ENCODE data around the gene MOXD1.

DNA sequence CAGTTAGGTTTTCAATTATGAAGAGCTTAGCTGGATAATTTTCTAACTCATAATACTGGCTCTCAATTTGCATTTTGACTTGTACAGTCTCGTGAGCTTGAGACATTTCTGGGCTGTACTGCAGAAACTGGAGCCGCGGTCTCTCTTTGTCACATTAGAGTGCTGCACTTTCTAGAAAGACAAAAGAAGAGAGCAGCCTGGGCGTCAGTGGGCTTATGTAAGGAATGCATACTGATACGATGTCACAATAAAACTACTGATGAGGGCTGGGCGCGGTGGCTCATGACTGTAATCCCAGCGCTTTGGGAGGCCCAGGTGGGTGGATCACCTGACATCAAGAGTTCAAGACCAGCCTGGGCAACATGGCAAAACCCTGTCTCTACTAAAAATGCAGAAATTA lies 120.8 kb downstream of the MOXD1 start:
- TF ChIP-seq POLR2A (IDR thresholded peaks at IDR 0.05): no peak
- TF ChIP-seq CTCF (IDR thresholded peaks at IDR 0.05): no peak

All from thyroid gland (tissue), 4 donors.